ENCODE measurements around the gene DFFB. TPM values are rescaled to one million over a fixed set of nuclear protein-coding genes. Genes with fewer than 3 reads are reported as not detected.

Gene DFFB
- total and polyA plus RNA-seq, 2 of the 13 experiments (the other 11 are each of a cell fraction or from before 2014, with no cell fraction given) = 4.6 to 9.3 TPM

DNA sequence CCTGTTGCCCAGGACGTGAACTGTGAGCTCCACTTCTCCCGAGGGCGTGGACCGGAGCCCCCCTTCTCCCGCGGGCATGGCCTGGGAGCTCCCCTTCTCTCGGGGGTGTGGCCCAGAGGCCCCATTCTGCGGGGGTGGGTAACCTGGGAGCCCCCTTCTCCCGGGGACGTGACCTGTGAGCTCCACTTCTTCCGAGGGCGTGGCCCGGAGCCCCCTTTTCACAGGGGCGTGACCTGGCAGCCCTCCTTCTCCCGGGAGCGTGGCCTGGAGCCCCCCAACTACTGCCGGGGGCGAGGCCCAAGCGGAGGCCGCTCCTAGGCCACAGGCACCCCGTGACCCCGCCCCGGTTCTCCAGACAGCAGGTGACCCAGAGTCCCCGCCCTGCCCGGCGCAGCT is 42.5 kb downstream of the DFFB start (continued):
- 0 out of 2 replicates have a peak, but pooled peaks have one; percentile 27 for TF ChIP-seq BCL3 (CRISPR knock-in tag; IDR thresholded peaks at IDR 0.05)
- 0 out of 2 replicates have a peak, but pooled peaks have one; percentile 23 for TF ChIP-seq ZNF33B (CRISPR knock-in tag; IDR thresholded peaks at IDR 0.05)
- TF ChIP-seq PCBP1 (IDR thresholded peaks at IDR 0.05; ENCODE audit: borderline replicate concordance, low read depth, low read length) = 0 out of 2 replicates have a peak, but pooled peaks have one; percentile 25
- peak; percentile 80; the same call in 1 of the 2 replicates for TF ChIP-seq MTERF4 (CRISPR knock-in tag; IDR thresholded peaks at IDR 0.05)
- no peak for TF ChIP-seq U2AF1 (optimal IDR thresholded peaks at IDR 0.05; ENCODE audit: low read depth, low read length)
- TF ChIP-seq ZNF224 (CRISPR knock-in tag; IDR thresholded peaks at IDR 0.05) = 0 out of 2 replicates have a peak, but pooled peaks have one; percentile 8
- TF ChIP-seq ZBTB7B (CRISPR knock-in tag; IDR thresholded peaks at IDR 0.05) = no peak; the same call in 1 of the 2 replicates
- 0 out of 2 replicates have a peak, but pooled peaks have one; percentile 58 for TF ChIP-seq KDM5A (IDR thresholded peaks at IDR 0.05; ENCODE audit: borderline replicate concordance, low read length)
- peak; percentile 61; the same call in 1 of the 2 replicates for TF ChIP-seq ZNF770 (CRISPR knock-in tag; IDR thresholded peaks at IDR 0.05)
- TF ChIP-seq KDM3A (CRISPR knock-in tag; IDR thresholded peaks at IDR 0.05; ENCODE audit: low read depth) = peak; percentile 24; the same call in 1 of the 2 replicates
- TF ChIP-seq KDM5B (CRISPR knock-in tag; IDR thresholded peaks at IDR 0.05; ENCODE audit: borderline replicate concordance) = peak; percentile 60
- peak; percentile 24; the same call in 1 of the 2 replicates for TF ChIP-seq HIVEP1 (CRISPR knock-in tag; IDR thresholded peaks at IDR 0.05)
- TF ChIP-seq ZFY (CRISPR knock-in tag; IDR thresholded peaks at IDR 0.05) = peak; percentile 87
- TF ChIP-seq ZNF446 (CRISPR knock-in tag; IDR thresholded peaks at IDR 0.05) = 0 out of 2 replicates have a peak, but pooled peaks have one; percentile 60
- no peak for TF ChIP-seq ZNF552 (CRISPR knock-in tag; IDR thresholded peaks at IDR 0.05; ENCODE audit: borderline replicate concordance)
- TF ChIP-seq ONECUT2 (CRISPR knock-in tag; IDR thresholded peaks at IDR 0.05) = no peak
- TF ChIP-seq ZNF761 (CRISPR knock-in tag; conservative IDR thresholded peaks at IDR 0.05) = no peak
- 0 out of 2 replicates have a peak, but pooled peaks have one; percentile 4 for TF ChIP-seq SOX13 (IDR thresholded peaks at IDR 0.05)
- TF ChIP-seq SOX13 (CRISPR knock-in tag; conservative IDR thresholded peaks at IDR 0.05 in 1 of 2, IDR thresholded peaks at IDR 0.05 in 1 of 2) = no peak
- no peak for TF ChIP-seq TAF1 (CRISPR knock-in tag; IDR thresholded peaks at IDR 0.05)
- TF ChIP-seq GLI4 (CRISPR knock-in tag; IDR thresholded peaks at IDR 0.05; ENCODE audit: borderline replicate concordance) = 0 out of 2 replicates have a peak, but pooled peaks have one; percentile 86
- TF ChIP-seq RFXAP (CRISPR knock-in tag; IDR thresholded peaks at IDR 0.05; ENCODE audit: borderline replicate concordance) = no peak
- TF ChIP-seq POGK (CRISPR knock-in tag; conservative IDR thresholded peaks at IDR 0.05) = peak; percentile 65; the same call in 1 of the 2 replicates

All from HepG2 (cell line).